Measurements from ENCODE around the gene GATAD2A. TPM values are rescaled to one million over a fixed set of nuclear protein-coding genes. Genes with fewer than 3 reads are reported as not detected.
A peak's percentile ranks its signal among the peaks of the same experiment; 100 is the strongest.

GATAD2A gene
- total and polyA plus RNA-seq, 2 donors (not counting 1 experiment from before 2014, with no cell fraction given), result 31.7 to 63.5 TPM

DNA sequence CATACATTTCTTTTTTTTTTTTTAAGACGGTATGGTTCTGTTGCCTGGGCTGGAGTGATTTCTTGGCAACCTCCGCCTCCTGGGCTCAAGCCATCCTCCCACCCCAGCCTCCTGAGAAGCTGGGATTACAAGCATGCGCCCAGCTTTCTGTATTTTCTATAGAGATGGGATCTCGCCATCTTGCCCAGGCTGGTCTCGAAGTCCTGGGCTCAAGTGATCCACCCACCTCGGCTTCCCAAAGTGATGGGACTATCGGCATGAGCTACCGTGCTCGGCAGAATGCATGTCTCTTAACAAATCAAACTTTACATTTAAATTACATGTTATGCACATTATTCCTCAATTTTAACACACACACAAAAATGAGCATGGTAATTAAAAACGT lies 111.8 kb downstream of the GATAD2A start:
- peak overlapping the region; percentile 66 for H3K4me2 ChIP-seq (ENCODE audit: extremely low read depth, insufficient read depth, low read length)
- H4K20me1 ChIP-seq (ENCODE audit: control insufficient read depth, extremely low read depth, insufficient read depth, low read length), result no peaks in the 10 kb centered on the region
- no peak overlapping the region for H3K27ac ChIP-seq (ENCODE audit: insufficient read depth, low read length)
- H3K79me2 ChIP-seq (ENCODE audit: control insufficient read depth, insufficient read depth, low read length), result peaks cover 22% of the 10 kb centered on the region
- no peaks in the 10 kb centered on the region for H3K4me1 ChIP-seq (ENCODE audit: control insufficient read depth, extremely low read depth, insufficient read depth, low read length)
- H3K9ac ChIP-seq (ENCODE audit: insufficient read depth, low read length), result no peak overlapping the region
- no peak overlapping the region for H2AFZ ChIP-seq (ENCODE audit: low read length)
- peak overlapping the region; percentile 42 to 98 (median 75) for H3K4me3 ChIP-seq (replicated peaks in 1 of 4; ENCODE audit: control extremely low read depth in 1 of 4, insufficient read depth in 1 of 4, low read depth in 3 of 4, low read length in 4 of 4)
- no peak for TF ChIP-seq EZH2 (IDR thresholded peaks at IDR 0.05; ENCODE audit: low read length, missing control alignments)
- TF ChIP-seq, protein P1, sequence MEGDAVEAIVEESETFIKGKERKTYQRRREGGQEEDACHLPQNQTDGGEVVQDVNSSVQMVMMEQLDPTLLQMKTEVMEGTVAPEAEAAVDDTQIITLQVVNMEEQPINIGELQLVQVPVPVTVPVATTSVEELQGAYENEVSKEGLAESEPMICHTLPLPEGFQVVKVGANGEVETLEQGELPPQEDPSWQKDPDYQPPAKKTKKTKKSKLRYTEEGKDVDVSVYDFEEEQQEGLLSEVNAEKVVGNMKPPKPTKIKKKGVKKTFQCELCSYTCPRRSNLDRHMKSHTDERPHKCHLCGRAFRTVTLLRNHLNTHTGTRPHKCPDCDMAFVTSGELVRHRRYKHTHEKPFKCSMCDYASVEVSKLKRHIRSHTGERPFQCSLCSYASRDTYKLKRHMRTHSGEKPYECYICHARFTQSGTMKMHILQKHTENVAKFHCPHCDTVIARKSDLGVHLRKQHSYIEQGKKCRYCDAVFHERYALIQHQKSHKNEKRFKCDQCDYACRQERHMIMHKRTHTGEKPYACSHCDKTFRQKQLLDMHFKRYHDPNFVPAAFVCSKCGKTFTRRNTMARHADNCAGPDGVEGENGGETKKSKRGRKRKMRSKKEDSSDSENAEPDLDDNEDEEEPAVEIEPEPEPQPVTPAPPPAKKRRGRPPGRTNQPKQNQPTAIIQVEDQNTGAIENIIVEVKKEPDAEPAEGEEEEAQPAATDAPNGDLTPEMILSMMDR (conservative IDR thresholded peaks at IDR 0.05 in 1 of 2, IDR thresholded peaks at IDR 0.05 in 1 of 2; ENCODE audit: low read depth in 1 of 2, low read length in 2 of 2), result no peak
- H3K36me3 ChIP-seq (ENCODE audit: control insufficient read depth, insufficient read depth, low read length), result peaks cover 2% of the 10 kb centered on the region
- H3K9me3 ChIP-seq (ENCODE audit: control insufficient read depth, insufficient read depth, low read depth, low read length), result no peaks in the 10 kb centered on the region
- no peaks in the 10 kb centered on the region for H3K27me3 ChIP-seq (ENCODE audit: control insufficient read depth, insufficient read depth, low read length)
- DNase-seq (ENCODE audit: low read depth in 2 of 2), result no peak

DNA sequence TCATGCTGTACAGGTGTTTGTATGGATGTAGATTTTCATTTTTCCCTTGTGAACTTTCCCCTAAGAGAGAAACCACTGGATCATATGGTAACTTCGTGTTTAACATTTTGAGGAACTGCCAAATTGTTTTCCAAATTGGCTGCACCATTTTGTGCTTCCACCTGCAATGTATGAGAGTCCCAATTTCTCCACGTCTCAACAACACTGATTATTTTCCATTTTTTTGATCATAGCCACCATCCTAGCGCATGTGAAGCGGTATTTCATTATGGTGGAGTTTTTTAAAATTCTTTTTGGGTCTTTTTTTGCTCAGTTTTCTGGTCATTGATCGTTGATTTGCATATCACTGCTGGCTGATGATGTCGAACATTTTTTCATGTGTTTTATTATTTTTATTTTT lies 115.5 kb downstream of the GATAD2A start:
- DNase-seq (ENCODE audit: low read depth in 2 of 2), result no peak
- no peak overlapping the region for H3K4me2 ChIP-seq (ENCODE audit: extremely low read depth, insufficient read depth, low read length)
- no peak overlapping the region for H3K9ac ChIP-seq (ENCODE audit: insufficient read depth, low read length)
- no peak for TF ChIP-seq EZH2 (IDR thresholded peaks at IDR 0.05; ENCODE audit: low read length, missing control alignments)
- TF ChIP-seq, protein P1 (conservative IDR thresholded peaks at IDR 0.05 in 1 of 2, IDR thresholded peaks at IDR 0.05 in 1 of 2; ENCODE audit: low read depth in 1 of 2, low read length in 2 of 2), result no peak
- H3K79me2 ChIP-seq (ENCODE audit: control insufficient read depth, insufficient read depth, low read length), result peaks cover 22% of the 10 kb centered on the region
- H3K4me3 ChIP-seq (replicated peaks in 1 of 4; ENCODE audit: control extremely low read depth in 1 of 4, insufficient read depth in 1 of 4, low read depth in 3 of 4, low read length in 4 of 4), result no peak overlapping the region
- no peaks in the 10 kb centered on the region for H3K9me3 ChIP-seq (ENCODE audit: control insufficient read depth, insufficient read depth, low read depth, low read length)
- H3K27ac ChIP-seq (ENCODE audit: insufficient read depth, low read length), result no peak overlapping the region
- H3K27me3 ChIP-seq (ENCODE audit: control insufficient read depth, insufficient read depth, low read length), result no peaks in the 10 kb centered on the region
- H3K36me3 ChIP-seq (ENCODE audit: control insufficient read depth, insufficient read depth, low read length), result peaks cover 2% of the 10 kb centered on the region
- no peaks in the 10 kb centered on the region for H4K20me1 ChIP-seq (ENCODE audit: control insufficient read depth, extremely low read depth, insufficient read depth, low read length)
- no peak overlapping the region for H2AFZ ChIP-seq (ENCODE audit: low read length)
- H3K4me1 ChIP-seq (ENCODE audit: control insufficient read depth, extremely low read depth, insufficient read depth, low read length), result no peaks in the 10 kb centered on the region

DNA sequence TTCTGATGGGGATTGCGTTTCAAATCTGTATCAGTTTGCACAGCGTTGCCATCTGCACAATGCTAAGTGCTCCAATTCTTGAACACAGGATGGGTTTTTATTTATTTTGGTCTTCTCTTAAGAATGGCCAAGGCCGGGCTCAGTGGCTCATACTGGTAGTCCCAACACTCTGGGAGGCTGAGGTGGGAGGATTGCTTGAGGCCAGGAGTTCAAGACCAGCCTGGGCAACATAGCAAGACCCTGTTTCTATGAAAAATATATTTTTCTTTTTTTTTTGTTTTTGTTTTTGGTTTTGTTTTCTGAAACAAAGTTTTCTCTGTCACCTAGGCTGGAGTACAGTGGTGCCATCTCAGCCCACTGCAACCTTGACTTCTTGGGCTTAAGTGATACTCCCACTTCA lies 117.7 kb downstream of the GATAD2A start:
- no peak for DNase-seq (ENCODE audit: low read depth in 2 of 2)
- H3K4me1 ChIP-seq (ENCODE audit: control insufficient read depth, extremely low read depth, insufficient read depth, low read length), result no peaks in the 10 kb centered on the region
- H3K9me3 ChIP-seq (ENCODE audit: control insufficient read depth, insufficient read depth, low read depth, low read length), result no peaks in the 10 kb centered on the region
- peaks cover 8% of the 10 kb centered on the region for H3K79me2 ChIP-seq (ENCODE audit: control insufficient read depth, insufficient read depth, low read length)
- no peaks in the 10 kb centered on the region for H3K27me3 ChIP-seq (ENCODE audit: control insufficient read depth, insufficient read depth, low read length)
- no peak overlapping the region for H3K4me2 ChIP-seq (ENCODE audit: extremely low read depth, insufficient read depth, low read length)
- no peak overlapping the region for H3K9ac ChIP-seq (ENCODE audit: insufficient read depth, low read length)
- no peak overlapping the region for H3K27ac ChIP-seq (ENCODE audit: insufficient read depth, low read length)
- H3K4me3 ChIP-seq (replicated peaks in 1 of 4; ENCODE audit: control extremely low read depth in 1 of 4, insufficient read depth in 1 of 4, low read depth in 3 of 4, low read length in 4 of 4), result no peak overlapping the region
- H2AFZ ChIP-seq (ENCODE audit: low read length), result no peak overlapping the region
- peaks cover 7% of the 10 kb centered on the region for H3K36me3 ChIP-seq (ENCODE audit: control insufficient read depth, insufficient read depth, low read length)
- no peaks in the 10 kb centered on the region for H4K20me1 ChIP-seq (ENCODE audit: control insufficient read depth, extremely low read depth, insufficient read depth, low read length)
- no peak for TF ChIP-seq EZH2 (IDR thresholded peaks at IDR 0.05; ENCODE audit: low read length, missing control alignments)
- TF ChIP-seq, protein P1 (conservative IDR thresholded peaks at IDR 0.05 in 1 of 2, IDR thresholded peaks at IDR 0.05 in 1 of 2; ENCODE audit: low read depth in 1 of 2, low read length in 2 of 2), result no peak

All from fibroblast of lung (primary cell).